K562 (cell line): Measurements from ENCODE around the gene RUNDC1.

Experiments used
- CHD2 ChIP-seq: IDR thresholded peaks from 2 replicates; pipeline ENCODE4 v1.6.1; 2011; ENCODE audit warnings: low read depth, low read length
- E2F5 ChIP-seq: sonication (generic); formaldehyde crosslinking; IDR thresholded peaks from 2 replicates; pipeline ENCODE4 v1.8.0; 2022; ENCODE audit warnings: mild to moderate bottlenecking, missing genetic modification reagents
- NR3C1 ChIP-seq: sonication (generic); formaldehyde crosslinking; IDR thresholded peaks from 2 replicates; pipeline ENCODE4 v1.8.1; 2022; ENCODE audit warnings: missing genetic modification reagents
- PTTG1 ChIP-seq: fragments of 450-650 bp; IDR thresholded peaks from 2 replicates; pipeline ENCODE4 v1.6.1; 2016; ENCODE audit warnings: low read depth, mild to moderate bottlenecking, missing genetic modification characterization, missing compliant biosample characterization
- SIX5 ChIP-seq, 2 experiments: IDR thresholded peaks; 2 replicates each; pipeline ENCODE4 v1.6.1; 2011; ENCODE audit warnings: low read length in 2 of 2, borderline replicate concordance in 1 of 2, low read depth in 1 of 2, mild to moderate bottlenecking in 1 of 2, moderate library complexity in 1 of 2; ENCODE audit not compliant: insufficient read depth in 1 of 2
- YY1 ChIP-seq, 3 experiments: IDR thresholded peaks; 2 replicates each; pipeline ENCODE4 v1.6.1; 2011; ENCODE audit warnings: low read length in 2 of 3, mild to moderate bottlenecking in 2 of 3, moderate library complexity in 2 of 3, borderline replicate concordance in 1 of 3, control low read depth in 1 of 3, low read depth in 1 of 3; ENCODE audit not compliant: insufficient read depth in 3 of 3, insufficient replicate concordance in 2 of 3, control insufficient read depth in 1 of 3, insufficient read length in 1 of 3; ENCODE audit errors: extremely low read depth in 1 of 3
- ZNF212 ChIP-seq: fragments of 450-650 bp; formaldehyde crosslinking; IDR thresholded peaks from 2 replicates; pipeline ENCODE4 v1.4.0; 2020; ENCODE audit warnings: mild to moderate bottlenecking
- ZNF354B ChIP-seq: fragments of 250-450 bp; sonication (Bioruptor Pico); IDR thresholded peaks from 2 replicates; pipeline ENCODE4 v1.4.0; 2020
- ZNF384 ChIP-seq: IDR thresholded peaks from 2 replicates; pipeline ENCODE4 v1.6.1; 2012; ENCODE audit warnings: low read depth, low read length, improper control_type of control experiment

- TF ChIP-seq PTTG1 (no peak), CHD2 (no peak), YY1 (IDR thresholded peaks at IDR 0.05; ENCODE audit: borderline replicate concordance in 1 of 3, control insufficient read depth in 1 of 3, extremely low read depth in 1 of 3, insufficient read depth in 3 of 3, insufficient read length in 1 of 3, insufficient replicate concordance in 2 of 3, low read depth in 1 of 3, low read length in 2 of 3) (no peak), E2F5 (CRISPR knock-in tag) (no peak), SIX5 (IDR thresholded peaks at IDR 0.05; ENCODE audit: borderline replicate concordance in 1 of 2, insufficient read depth in 1 of 2, low read depth in 1 of 2, low read length in 2 of 2) (no peak), NR3C1 (CRISPR knock-in tag) (no peak), ZNF354B (CRISPR knock-in tag) (no peak), ZNF212 (CRISPR knock-in tag) (no peak), ZNF384 (no peak)
These were observed 46.2 kb downstream of the RUNDC1 start for GRCh38 chr17:43026595-43026994.
